Liver (tissue), 9 donors: ENCODE results near the gene TBC1D4. TPM values are rescaled to one million over a fixed set of nuclear protein-coding genes. Genes with fewer than 3 reads are reported as not detected.

ENCODE experiments used
- DNase-seq: peaks from one replicate; pipeline ENCODE4 v3.0.0-alpha.2; 2017; ENCODE audit warnings: low spot score
- H3K27ac ChIP-seq, 2 donors: one replicate each; pipeline ENCODE4 v1.7.0; 2013; ENCODE audit warnings: inconsistent platforms in 2 of 2, low read length in 2 of 2, control low read depth in 1 of 2, low read depth in 1 of 2, mild to moderate bottlenecking in 1 of 2
- H3K27me3 ChIP-seq, 4 donors: one replicate each; pipeline versions ENCODE4 v1.6.1 to v1.7.0; 2013; ENCODE audit warnings: low read length in 3 of 4, inconsistent platforms in 1 of 4, mild to moderate bottlenecking in 1 of 4, moderate library complexity in 1 of 4; ENCODE audit not compliant: control insufficient read depth in 4 of 4, insufficient read depth in 4 of 4
- H3K36me3 ChIP-seq, 4 donors: one replicate each; pipeline versions ENCODE4 v1.6.1 to v1.7.0; 2013; ENCODE audit warnings: low read length in 3 of 4, mild to moderate bottlenecking in 3 of 4, low read depth in 1 of 4, moderate library complexity in 1 of 4; ENCODE audit not compliant: control insufficient read depth in 4 of 4, insufficient read depth in 3 of 4
- H3K4me1 ChIP-seq, 4 donors: one replicate each; pipeline versions ENCODE4 v1.6.1 to v1.7.0; 2013; ENCODE audit warnings: low read length in 3 of 4, mild to moderate bottlenecking in 3 of 4, moderate library complexity in 1 of 4; ENCODE audit not compliant: control insufficient read depth in 4 of 4, insufficient read depth in 4 of 4
- H3K4me3 ChIP-seq, 3 donors: one replicate each; pipeline versions ENCODE4 v1.6.1 to v1.7.0; 2013; ENCODE audit warnings: low read length in 3 of 3, control low read depth in 1 of 3, low read depth in 1 of 3, mild to moderate bottlenecking in 1 of 3
- H3K9ac ChIP-seq, 2 donors: one replicate each; pipeline ENCODE4 v1.7.0; 2013; ENCODE audit warnings: low read length in 2 of 2, mild to moderate bottlenecking in 2 of 2, moderate library complexity in 2 of 2, control low read depth in 1 of 2, low read depth in 1 of 2
- H3K9me3 ChIP-seq, 4 donors: one replicate each; pipeline versions ENCODE4 v1.6.1 to v1.7.0; 2013; ENCODE audit warnings: low read length in 3 of 4; ENCODE audit not compliant: control insufficient read depth in 4 of 4
- EGR1 ChIP-seq, 2 donors: IDR thresholded peaks; 2 replicates each; pipeline ENCODE4 v1.6.1; 2016 to 2018; ENCODE audit warnings: antibody characterized with exemption in 2 of 2, low read depth in 2 of 2
- FOXA1 ChIP-seq: IDR thresholded peaks from 2 replicates; pipeline ENCODE4 v1.6.1; 2016; ENCODE audit warnings: antibody characterized with exemption
- FOXA2 ChIP-seq: IDR thresholded peaks from 2 replicates; pipeline ENCODE4 v1.6.1; 2016; ENCODE audit warnings: antibody characterized with exemption
- GABPA ChIP-seq, 2 donors: IDR thresholded peaks in 1 of 2; conservative IDR thresholded peaks in 1 of 2; 2 replicates each; pipeline ENCODE4 v1.6.1; 2016; ENCODE audit warnings: antibody characterized with exemption in 2 of 2, mild to moderate bottlenecking in 1 of 2, moderate library complexity in 1 of 2
- HNF4A ChIP-seq, 2 donors: conservative IDR thresholded peaks; 2 replicates each; pipeline ENCODE4 v1.6.1; 2016; ENCODE audit warnings: antibody characterized with exemption in 2 of 2, mild to moderate bottlenecking in 2 of 2
- HNF4G ChIP-seq: IDR thresholded peaks from 2 replicates; pipeline ENCODE4 v1.6.1; 2016; ENCODE audit warnings: antibody characterized with exemption
- JUND ChIP-seq, 2 donors: IDR thresholded peaks; 2 replicates each; pipeline ENCODE4 v1.6.1; 2016; ENCODE audit warnings: antibody characterized with exemption in 2 of 2
- NR2F2 ChIP-seq: IDR thresholded peaks from 2 replicates; pipeline ENCODE4 v1.6.1; 2016; ENCODE audit warnings: antibody characterized with exemption
- RAD21 ChIP-seq, 2 donors: IDR thresholded peaks; 2 replicates each; pipeline ENCODE4 v1.6.1; 2016; ENCODE audit warnings: antibody characterized with exemption in 2 of 2, mild to moderate bottlenecking in 2 of 2
- RXRA ChIP-seq, 2 donors: IDR thresholded peaks; 2 replicates each; pipeline ENCODE4 v1.6.1; 2017 to 2018; ENCODE audit warnings: antibody characterized with exemption in 2 of 2, mild to moderate bottlenecking in 1 of 2
- SP1 ChIP-seq: IDR thresholded peaks from 2 replicates; pipeline ENCODE4 v1.6.1; 2018; ENCODE audit warnings: antibody characterized with exemption, mild to moderate bottlenecking
- TAF1 ChIP-seq: conservative IDR thresholded peaks from 2 replicates; pipeline ENCODE4 v1.6.1; 2016; ENCODE audit warnings: antibody characterized with exemption, mild to moderate bottlenecking
- YY1 ChIP-seq: IDR thresholded peaks from 2 replicates; pipeline ENCODE4 v1.6.1; 2016; ENCODE audit warnings: antibody characterized with exemption, mild to moderate bottlenecking
- WGBS: extraction: QIAGEN DNeasy Blood & Tissue Kit; methylation state at CpG from one replicate; pipeline ENCODE4 v1.1.7; 2013; 5-methylcytosine and 5-hydroxymethylcytosine counted together
- polyA plus RNA-seq, 2 donors: library from polyadenylated mRNA; stranded (reverse) in 1 of 2; unstranded in 1 of 2; fragments of 200-250 nt in 1 of 2; fragments of >200 nt in 1 of 2; fragmentation: Nextera tagmentation in 1 of 2; extraction: Ambion mirVana in 1 of 2; gene quantifications; one replicate each; pipeline versions ENCODE4 v1.2.1 to v1.2.3, GENCODE V29; 2013 to 2015
- total RNA-seq, 2 donors: library from RNA; depleted of rRNA; stranded (reverse); fragments of >200 nt; gene quantifications; one replicate each; pipeline ENCODE4 v1.2.3, GENCODE V29; 2014
- TF ChIP-seq, protein P1 (sequence below): IDR thresholded peaks from 2 replicates; pipeline ENCODE4 v1.6.1; 2016; ENCODE audit warnings: antibody characterized with exemption
- TF ChIP-seq, protein P2 (sequence below): IDR thresholded peaks from 2 replicates; pipeline ENCODE4 v1.6.1; 2016; ENCODE audit warnings: antibody characterized with exemption, mild to moderate bottlenecking
- TF ChIP-seq, protein P3 (sequence below): IDR thresholded peaks from 2 replicates; pipeline ENCODE4 v1.6.1; 2016; ENCODE audit warnings: antibody characterized with exemption
- TF ChIP-seq, protein P4 (sequence below): IDR thresholded peaks from 2 replicates; pipeline ENCODE4 v1.6.1; 2016; ENCODE audit warnings: antibody characterized with exemption
- TF ChIP-seq, protein P5 (sequence below): fragments of 150-350 bp; IDR thresholded peaks from 2 replicates; pipeline ENCODE4 v1.5.1; 2017; ENCODE audit warnings: improper control_type of control experiment, low read depth, low read length; ENCODE audit not compliant: missing input control
- donor health status: healthy.
- donor health status: healthy.
- donor health status: healthy.
- donor health status: healthy.
- donor health status: healthy.

The TBC1D4 gene
- total and polyA plus RNA-seq, 4 donors: 2.3 to 11.1 (median 6.5) TPM

DNA sequence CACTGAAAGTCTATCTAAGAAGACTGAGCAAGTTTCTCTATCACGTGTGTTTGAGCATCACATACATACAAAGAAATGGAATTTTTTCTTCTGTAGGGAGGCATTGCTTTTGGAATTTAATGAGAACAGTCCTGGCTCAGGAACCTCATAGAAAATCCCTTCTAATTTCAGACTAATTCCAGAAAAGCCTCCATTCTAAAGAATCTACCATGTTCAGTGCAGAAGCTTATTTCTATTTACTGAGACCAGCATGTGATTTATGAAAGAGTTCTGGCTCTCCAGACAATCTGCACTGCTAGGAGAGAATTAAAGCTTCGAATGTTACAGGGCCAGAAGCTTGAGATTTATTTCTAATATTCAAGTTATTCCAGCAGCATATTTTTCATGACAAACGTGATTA is 186.8 kb downstream of the TBC1D4 start:
- H3K4me3 ChIP-seq: no peak overlapping the region
- DNase-seq: no peak
- WGBS: 67% methylated on average over 3 of the region's 3 CpGs
- H3K9me3 ChIP-seq: no peaks in the 10 kb centered on the region
- H3K27ac ChIP-seq: no peak overlapping the region
- H3K36me3 ChIP-seq: peaks cover 0 to 2% (median 1%) of the 10 kb centered on the region in 4 donors
- H3K9ac ChIP-seq: no peak overlapping the region
- TF ChIP-seq TAF1 (no peak), RXRA (IDR thresholded peaks at IDR 0.05) (no peak), RAD21 (IDR thresholded peaks at IDR 0.05) (no peak), EGR1 (IDR thresholded peaks at IDR 0.05; ENCODE audit: low read depth in 2 of 2) (no peak), JUND (IDR thresholded peaks at IDR 0.05) (no peak), HNF4A (conservative IDR thresholded peaks at IDR 0.05) (no peak), GABPA (IDR thresholded peaks at IDR 0.05 in 1 of 2, conservative IDR thresholded peaks at IDR 0.05 in 1 of 2) (no peak), SP1 (no peak), HNF4G (no peak), NR2F2 (no peak), FOXA1 (no peak), FOXA2 (no peak), YY1 (no peak)
- TF ChIP-seq, protein P1, sequence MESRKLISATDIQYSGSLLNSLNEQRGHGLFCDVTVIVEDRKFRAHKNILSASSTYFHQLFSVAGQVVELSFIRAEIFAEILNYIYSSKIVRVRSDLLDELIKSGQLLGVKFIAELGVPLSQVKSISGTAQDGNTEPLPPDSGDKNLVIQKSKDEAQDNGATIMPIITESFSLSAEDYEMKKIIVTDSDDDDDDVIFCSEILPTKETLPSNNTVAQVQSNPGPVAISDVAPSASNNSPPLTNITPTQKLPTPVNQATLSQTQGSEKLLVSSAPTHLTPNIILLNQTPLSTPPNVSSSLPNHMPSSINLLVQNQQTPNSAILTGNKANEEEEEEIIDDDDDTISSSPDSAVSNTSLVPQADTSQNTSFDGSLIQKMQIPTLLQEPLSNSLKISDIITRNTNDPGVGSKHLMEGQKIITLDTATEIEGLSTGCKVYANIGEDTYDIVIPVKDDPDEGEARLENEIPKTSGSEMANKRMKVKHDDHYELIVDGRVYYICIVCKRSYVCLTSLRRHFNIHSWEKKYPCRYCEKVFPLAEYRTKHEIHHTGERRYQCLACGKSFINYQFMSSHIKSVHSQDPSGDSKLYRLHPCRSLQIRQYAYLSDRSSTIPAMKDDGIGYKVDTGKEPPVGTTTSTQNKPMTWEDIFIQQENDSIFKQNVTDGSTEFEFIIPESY: no peak
- TF ChIP-seq, protein P2, sequence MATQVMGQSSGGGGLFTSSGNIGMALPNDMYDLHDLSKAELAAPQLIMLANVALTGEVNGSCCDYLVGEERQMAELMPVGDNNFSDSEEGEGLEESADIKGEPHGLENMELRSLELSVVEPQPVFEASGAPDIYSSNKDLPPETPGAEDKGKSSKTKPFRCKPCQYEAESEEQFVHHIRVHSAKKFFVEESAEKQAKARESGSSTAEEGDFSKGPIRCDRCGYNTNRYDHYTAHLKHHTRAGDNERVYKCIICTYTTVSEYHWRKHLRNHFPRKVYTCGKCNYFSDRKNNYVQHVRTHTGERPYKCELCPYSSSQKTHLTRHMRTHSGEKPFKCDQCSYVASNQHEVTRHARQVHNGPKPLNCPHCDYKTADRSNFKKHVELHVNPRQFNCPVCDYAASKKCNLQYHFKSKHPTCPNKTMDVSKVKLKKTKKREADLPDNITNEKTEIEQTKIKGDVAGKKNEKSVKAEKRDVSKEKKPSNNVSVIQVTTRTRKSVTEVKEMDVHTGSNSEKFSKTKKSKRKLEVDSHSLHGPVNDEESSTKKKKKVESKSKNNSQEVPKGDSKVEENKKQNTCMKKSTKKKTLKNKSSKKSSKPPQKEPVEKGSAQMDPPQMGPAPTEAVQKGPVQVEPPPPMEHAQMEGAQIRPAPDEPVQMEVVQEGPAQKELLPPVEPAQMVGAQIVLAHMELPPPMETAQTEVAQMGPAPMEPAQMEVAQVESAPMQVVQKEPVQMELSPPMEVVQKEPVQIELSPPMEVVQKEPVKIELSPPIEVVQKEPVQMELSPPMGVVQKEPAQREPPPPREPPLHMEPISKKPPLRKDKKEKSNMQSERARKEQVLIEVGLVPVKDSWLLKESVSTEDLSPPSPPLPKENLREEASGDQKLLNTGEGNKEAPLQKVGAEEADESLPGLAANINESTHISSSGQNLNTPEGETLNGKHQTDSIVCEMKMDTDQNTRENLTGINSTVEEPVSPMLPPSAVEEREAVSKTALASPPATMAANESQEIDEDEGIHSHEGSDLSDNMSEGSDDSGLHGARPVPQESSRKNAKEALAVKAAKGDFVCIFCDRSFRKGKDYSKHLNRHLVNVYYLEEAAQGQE: no peak
- TF ChIP-seq, protein P3, sequence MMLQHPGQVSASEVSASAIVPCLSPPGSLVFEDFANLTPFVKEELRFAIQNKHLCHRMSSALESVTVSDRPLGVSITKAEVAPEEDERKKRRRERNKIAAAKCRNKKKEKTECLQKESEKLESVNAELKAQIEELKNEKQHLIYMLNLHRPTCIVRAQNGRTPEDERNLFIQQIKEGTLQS: no peak
- TF ChIP-seq, protein P4, sequence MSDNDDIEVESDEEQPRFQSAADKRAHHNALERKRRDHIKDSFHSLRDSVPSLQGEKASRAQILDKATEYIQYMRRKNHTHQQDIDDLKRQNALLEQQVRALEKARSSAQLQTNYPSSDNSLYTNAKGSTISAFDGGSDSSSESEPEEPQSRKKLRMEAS: no peak
- TF ChIP-seq, protein P5, sequence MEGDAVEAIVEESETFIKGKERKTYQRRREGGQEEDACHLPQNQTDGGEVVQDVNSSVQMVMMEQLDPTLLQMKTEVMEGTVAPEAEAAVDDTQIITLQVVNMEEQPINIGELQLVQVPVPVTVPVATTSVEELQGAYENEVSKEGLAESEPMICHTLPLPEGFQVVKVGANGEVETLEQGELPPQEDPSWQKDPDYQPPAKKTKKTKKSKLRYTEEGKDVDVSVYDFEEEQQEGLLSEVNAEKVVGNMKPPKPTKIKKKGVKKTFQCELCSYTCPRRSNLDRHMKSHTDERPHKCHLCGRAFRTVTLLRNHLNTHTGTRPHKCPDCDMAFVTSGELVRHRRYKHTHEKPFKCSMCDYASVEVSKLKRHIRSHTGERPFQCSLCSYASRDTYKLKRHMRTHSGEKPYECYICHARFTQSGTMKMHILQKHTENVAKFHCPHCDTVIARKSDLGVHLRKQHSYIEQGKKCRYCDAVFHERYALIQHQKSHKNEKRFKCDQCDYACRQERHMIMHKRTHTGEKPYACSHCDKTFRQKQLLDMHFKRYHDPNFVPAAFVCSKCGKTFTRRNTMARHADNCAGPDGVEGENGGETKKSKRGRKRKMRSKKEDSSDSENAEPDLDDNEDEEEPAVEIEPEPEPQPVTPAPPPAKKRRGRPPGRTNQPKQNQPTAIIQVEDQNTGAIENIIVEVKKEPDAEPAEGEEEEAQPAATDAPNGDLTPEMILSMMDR: no peak
- H3K4me1 ChIP-seq: no peaks in the 10 kb centered on the region
- no peaks in the 10 kb centered on the region for H3K27me3 ChIP-seq
